ENCODE results near the gene FAM107A. TPM values are rescaled to one million over a fixed set of nuclear protein-coding genes. Genes with fewer than 3 reads are reported as not detected.

FAM107A gene
- total and polyA plus RNA-seq, 2 of the 4 experiments (the other 2 are of a cell fraction): not detected

GRCh38 chr3:58567251-58567515 is 10.0 kb downstream of the FAM107A start:
- CTCF ChIA-PET: interaction anchor here (8.3 kb wide), 1 partner anchor 63 kb away, joined by 69 read pairs; no protein-coding TSS in a partner anchor
- POLR2A ChIA-PET (ENCODE audit: unreplicated experiment): no interaction called here
- Histone ChIP-seq H3K4me1 (ENCODE audit: control insufficient read depth, insufficient read depth, low read length) (peaks cover 2% of the 10 kb centered on the region; the same call in 1 of the 2 replicates), H2BK5ac (ENCODE audit: low read depth, low read length, poor library complexity, severe bottlenecking) (no peak overlapping the region), H2AK9ac (replicated peaks; ENCODE audit: low read depth, low read length, poor library complexity) (no peak overlapping the region), H4K20me1 (ENCODE audit: insufficient read depth, low read length) (no peaks in the 10 kb centered on the region), H3K56ac (ENCODE audit: extremely low read depth, insufficient read depth, low read length) (no peak overlapping the region), H3K4me3 (ENCODE audit: insufficient read depth, low read depth, low read length) (no peak overlapping the region), H3K14ac (replicated peaks; ENCODE audit: low read depth, low read length) (no peak overlapping the region), H3K23ac (ENCODE audit: low read depth, low read length) (no peak overlapping the region), H3K4me2 (ENCODE audit: low read depth, low read length) (no peak overlapping the region), H3K36me3 (ENCODE audit: control insufficient read depth, insufficient read depth, low read length) (no peaks in the 10 kb centered on the region), H4K8ac (ENCODE audit: low read depth in 2 of 2, low read length in 2 of 2) (no peak overlapping the region), H2BK15ac (ENCODE audit: low read depth, low read length) (0 out of 3 replicates have a peak overlapping the region, but pooled peaks have one; percentile 55), H2AFZ (replicated peaks; ENCODE audit: low read length, poor library complexity) (no peak overlapping the region), H3K18ac (ENCODE audit: low read depth, low read length) (no peak overlapping the region), H2BK120ac (ENCODE audit: low read depth, low read length) (0 out of 2 replicates have a peak overlapping the region, but pooled peaks have one; percentile 61), H3K27me3 (ENCODE audit: control insufficient read depth, insufficient read depth, low read length) (no peaks in the 10 kb centered on the region), H3K79me1 (ENCODE audit: low read depth in 1 of 2, low read length in 2 of 2) (no peaks in the 10 kb centered on the region), H2BK20ac (ENCODE audit: low read depth, low read length) (0 out of 2 replicates have a peak overlapping the region, but pooled peaks have one; percentile 55), H3K9me3 (ENCODE audit: control insufficient read depth, insufficient read depth, low read length) (peaks cover 5% of the 10 kb centered on the region; the same call in 1 of the 2 replicates), H4K91ac (ENCODE audit: insufficient read depth, low read depth, low read length) (no peak overlapping the region), H3K9me1 (ENCODE audit: insufficient read depth, low read length) (peaks cover 13% of the 10 kb centered on the region), H2AK5ac (ENCODE audit: low read depth, low read length) (peak overlapping the region; percentile 40; the same call in 1 of the 2 replicates), H3K9ac (ENCODE audit: low read depth, low read length) (no peak overlapping the region), H3K4ac (ENCODE audit: low read depth, low read length) (peak overlapping the region; percentile 36; the same call in 1 of the 2 replicates), H4K5ac (ENCODE audit: low read depth, low read length) (no peak overlapping the region), H3K27ac (ENCODE audit: insufficient read depth, low read length) (no peak overlapping the region)
- intact Hi-C loops (cut with micrococcal nuclease) (loop anchor here (10.0 kb wide), 2 partner anchors 418 to 1068 kb away; no protein-coding TSS in a partner anchor), in situ Hi-C loops (cut with MboI; ENCODE audit: low sequenced_read_pairs) (loop anchor here (25.0 kb wide), 1 partner anchor 420 kb away; no protein-coding TSS in a partner anchor), dilution Hi-C loops (cut with HindIII; ENCODE audit: low sequenced_read_pairs, unreplicated experiment) (no loop called here)
- ATAC-seq (ENCODE audit: low read depth) (no peak), DNase-seq (no peak)
- TF ChIP-seq POLR2A (IDR thresholded peaks at IDR 0.05; ENCODE audit: low read depth, low read length) (no peak), ELK1 (IDR thresholded peaks at IDR 0.05; ENCODE audit: borderline replicate concordance, low read depth, low read length) (no peak), SMC3 (IDR thresholded peaks at IDR 0.05; ENCODE audit: low read depth, low read length) (no peak), CTCF (conservative IDR thresholded peaks at IDR 0.05; ENCODE audit: low read depth, low read length) (no peak), CEBPB (IDR thresholded peaks at IDR 0.05; ENCODE audit: low read depth, low read length) (no peak), BHLHE40 (IDR thresholded peaks at IDR 0.05; ENCODE audit: low read depth, low read length) (no peak), MXI1 (IDR thresholded peaks at IDR 0.05; ENCODE audit: borderline replicate concordance, low read depth, low read length) (no peak), RAD21 (IDR thresholded peaks at IDR 0.05; ENCODE audit: low read length) (no peak), RFX5 (IDR thresholded peaks at IDR 0.05; ENCODE audit: low read depth, low read length) (no peak), RCOR1 (IDR thresholded peaks at IDR 0.05; ENCODE audit: insufficient replicate concordance, low read length) (no peak), USF2 (IDR thresholded peaks at IDR 0.05; ENCODE audit: low read depth, low read length) (no peak), NFE2L2 (IDR thresholded peaks at IDR 0.05; ENCODE audit: low read depth, low read length) (no peak), MAFK (IDR thresholded peaks at IDR 0.05; ENCODE audit: low read depth, low read length) (no peak), FOS (IDR thresholded peaks at IDR 0.05; ENCODE audit: low read depth, low read length) (no peak), MAZ (IDR thresholded peaks at IDR 0.05; ENCODE audit: borderline replicate concordance, low read depth, low read length) (no peak), CHD1 (IDR thresholded peaks at IDR 0.05; ENCODE audit: low read depth, low read length) (no peak)
- WGBS, 2 experiments (ENCODE audit: extremely low coverage in 2 of 2, insufficient read length in 1 of 2): no CpG with 5 or more reads among the region's 7 CpGs
- no TSS peak for BruUV-seq (replicated peaks)

Data from IMR-90 (cell line).